GM12878 (cell line): ENCODE results near the gene TRIM56. TPM values are rescaled to one million over a fixed set of nuclear protein-coding genes. Genes with fewer than 3 reads are reported as not detected.

ENCODE experiments used
- ATAC-seq: fragments of 200-7000 bp; cut with Tn5 transposase; 3 replicates; pipeline ENCODE4 v1.9.1; 2020; ENCODE audit warnings: mild to moderate bottlenecking, moderate library complexity
- BruUV-seq: library from RNA; stranded (reverse); fragments of 400-500 nt; replicated peaks from 2 replicates; lab custom pipeline; 2021; lab: Mats Ljungman, UMichigan
- CTCF ChIA-PET: fragments of 300-600 bp; sonication (Branson Sonifier 250); formaldehyde crosslinking; extraction: SDS; loops from one replicate; lab custom pipeline; 2021; ENCODE audit warnings: inconsistent platforms; lab: Yijun Ruan, JAX
- POLR2A ChIA-PET: fragments of 350-600 bp; formaldehyde crosslinking; extraction: SDS; loops from one replicate; lab custom pipeline; 2021; ENCODE audit warnings: inconsistent platforms; lab: Charles Lee
- RAD21 ChIA-PET: fragments of 300-600 bp; sonication (Branson Sonifier 250); formaldehyde crosslinking; loops from one replicate; lab custom pipeline; 2023; ENCODE audit warnings: antibody characterized with exemption; ENCODE audit not compliant: unreplicated experiment; lab: Charles Lee
- SMC1A ChIA-PET: fragments of 300-600 bp; sonication (Branson Sonifier 250); formaldehyde crosslinking; loops from one replicate; lab custom pipeline; 2023; ENCODE audit not compliant: unreplicated experiment, uncharacterized antibody; lab: Charles Lee
- DNase-seq: peaks from one replicate; pipeline ENCODE4 v3.0.0-alpha.2; 2011; ENCODE audit warnings: low read depth, low spot score
- FAIRE-seq: peaks from 3 replicates; lab custom pipeline; 2011; peaks lifted over from hg19 to GRCh38; lab: Jason Lieb, UNC
- H2AFZ ChIP-seq: 2 replicates; pipeline ENCODE4 v1.6.0; 2011; ENCODE audit warnings: low read depth, low read length, control low read depth; ENCODE audit not compliant: control insufficient read depth
- H3K27ac ChIP-seq: 2 replicates; pipeline ENCODE4 v1.5.1; 2011; ENCODE audit warnings: control low read depth; ENCODE audit not compliant: control insufficient read depth, insufficient read depth
- H3K27me3 ChIP-seq, 2 experiments: replicated peaks in 1 of 2; 2 replicates each; pipeline versions ENCODE4 v1.6.0 to v1.6.1; 2011; ENCODE audit warnings: low read length in 1 of 2; ENCODE audit not compliant: control insufficient read depth in 2 of 2, insufficient read depth in 2 of 2
- H3K36me3 ChIP-seq, 2 experiments: 2 replicates each; pipeline ENCODE4 v1.5.1; 2011; ENCODE audit warnings: low read length in 1 of 2; ENCODE audit not compliant: control insufficient read depth in 2 of 2, insufficient read depth in 2 of 2
- H3K4me1 ChIP-seq: 2 replicates; pipeline ENCODE4 v1.6.1; 2011; ENCODE audit warnings: mild to moderate bottlenecking, low read length, moderate library complexity, mixed read lengths; ENCODE audit not compliant: control insufficient read depth, insufficient read depth
- H3K4me2 ChIP-seq: 2 replicates; pipeline ENCODE4 v1.6.0; 2011; ENCODE audit warnings: control low read depth; ENCODE audit not compliant: control insufficient read depth, insufficient read depth
- H3K4me3 ChIP-seq: fragments of 200-600 bp; sonication (generic); 2 replicates; pipeline ENCODE4 v1.5.1; 2016
- H3K79me2 ChIP-seq: 2 replicates; pipeline ENCODE4 v1.6.0; 2011; ENCODE audit warnings: low read length; ENCODE audit not compliant: control insufficient read depth, insufficient read depth
- H3K9ac ChIP-seq: 2 replicates; pipeline ENCODE4 v1.8.0; 2011; ENCODE audit warnings: low read length, control low read depth, mixed read lengths; ENCODE audit not compliant: control insufficient read depth, insufficient read depth
- H3K9me3 ChIP-seq: replicated peaks from 3 replicates; pipeline ENCODE4 v1.5.1; 2011; ENCODE audit warnings: mild to moderate bottlenecking, low read length; ENCODE audit not compliant: control insufficient read depth, insufficient read depth
- H4K20me1 ChIP-seq: 2 replicates; pipeline ENCODE4 v1.6.0; 2011; ENCODE audit not compliant: control insufficient read depth, insufficient read depth
- ASH2L ChIP-seq: fragments of 300-600, 200-600 bp; sonication (generic); IDR thresholded peaks from 2 replicates; pipeline ENCODE4 v1.6.1; 2017; ENCODE audit warnings: low read depth, mild to moderate bottlenecking, borderline replicate concordance
- BHLHE40 ChIP-seq, 2 experiments: fragments of 450-650 bp in 1 of 2; IDR thresholded peaks; 2 replicates each; pipeline ENCODE4 v1.6.1; 2011 to 2017; ENCODE audit warnings: low read depth in 2 of 2, borderline replicate concordance in 1 of 2, improper control_type of control experiment in 1 of 2, low read length in 1 of 2, mild to moderate bottlenecking in 1 of 2
- CHD2 ChIP-seq: IDR thresholded peaks from 2 replicates; pipeline ENCODE4 v1.6.1; 2011; ENCODE audit warnings: low read depth, low read length, improper control_type of control experiment, borderline replicate concordance
- ESRRA ChIP-seq: IDR thresholded peaks from 2 replicates; pipeline ENCODE4 v1.6.1; 2012; ENCODE audit warnings: mild to moderate bottlenecking, low read length, improper control_type of control experiment
- HCFC1 ChIP-seq: fragments of 150-350 bp; IDR thresholded peaks from 2 replicates; pipeline ENCODE4 v1.6.1; 2014; ENCODE audit warnings: low read length
- HDAC2 ChIP-seq: fragments of 200-600 bp; sonication (generic); IDR thresholded peaks from 2 replicates; pipeline ENCODE4 v1.6.1; 2017
- MTA3 ChIP-seq: IDR thresholded peaks from 2 replicates; pipeline ENCODE4 v1.6.1; 2012; ENCODE audit warnings: low read length, inconsistent platforms, borderline replicate concordance
- PML ChIP-seq: IDR thresholded peaks from 2 replicates; pipeline ENCODE4 v1.6.1; 2012; ENCODE audit warnings: low read length, inconsistent platforms
- SP1 ChIP-seq: IDR thresholded peaks from one replicate; pipeline ENCODE4 v1.6.1; 2011; ENCODE audit warnings: low read depth, low read length
- SUZ12 ChIP-seq: fragments of 200-600 bp; sonication (generic); IDR thresholded peaks from one replicate; pipeline ENCODE4 v1.6.1; 2018; ENCODE audit warnings: antibody characterized with exemption, mild to moderate bottlenecking; ENCODE audit not compliant: unreplicated experiment
- TCF3 ChIP-seq: IDR thresholded peaks from 2 replicates; pipeline ENCODE4 v1.6.1; 2012; ENCODE audit warnings: low read depth, mild to moderate bottlenecking, low read length, borderline replicate concordance; ENCODE audit not compliant: insufficient read depth
- WGBS: methylation state at CpG from one replicate; pipeline ENCODE4 v1.1.6; 2016; ENCODE audit warnings: low lambda C conversion rate; ENCODE audit not compliant: insufficient replicate concordance, insufficient coverage; ENCODE audit errors: missing lambda C conversion rate; 5-methylcytosine and 5-hydroxymethylcytosine counted together
- in situ Hi-C: fragments of 300-500 bp; cut with MboI; formaldehyde crosslinking; loops from 9 replicates; pipeline ENCODE4 v1.14.3; 2018; ENCODE audit warnings: mixed read lengths
- intact Hi-C: fragments of 100-400 bp; cut with micrococcal nuclease; formaldehyde crosslinking; loops from one replicate; pipeline ENCODE4 v1.14.2; 2022; ENCODE audit not compliant: unreplicated experiment
- polyA plus RNA-seq, 11 experiments: library from polyadenylated mRNA; depleted of rRNA in 4 of 11; unstranded in 6 of 11; stranded (reverse) in 5 of 11; fragments of >200 nt; fragmentation: Nextera tagmentation in 4 of 11; fragmentation: Illumina TruSeq in 1 of 11; extraction: Ambion mirVana in 4 of 11; extraction: Trizol in 1 of 11; gene quantifications; 1 replicate in 1 of 11; 2 replicates in 10 of 11; pipeline versions ENCODE4 v1.2.1 to v1.2.3, GENCODE V29; 2011 to 2016; ENCODE audit warnings: inconsistent platforms in 2 of 11, missing spikeins in 2 of 11, low read depth in 1 of 11
- total RNA-seq, 4 experiments: library from RNA; depleted of rRNA in 3 of 4; stranded (reverse); fragments of >200 nt in 3 of 4; fragmentation: Illumina TruSeq in 1 of 4; extraction: Trizol in 1 of 4; gene quantifications; 2 replicates each; pipeline versions ENCODE4 v1.2.1 to v1.2.3, GENCODE V29; 2013 to 2021
- TF ChIP-seq, protein P1 (sequence below): fragments of 450-650 bp; conservative IDR thresholded peaks from 2 replicates; pipeline ENCODE4 v1.6.1; 2017; ENCODE audit warnings: mild to moderate bottlenecking, moderate library complexity
- TF ChIP-seq, protein P2 (sequence below), 3 experiments: IDR thresholded peaks in 2 of 3; conservative IDR thresholded peaks in 1 of 3; 2 replicates each; pipeline ENCODE4 v1.5.1; 2011; ENCODE audit warnings: low read depth in 3 of 3, low read length in 3 of 3, mild to moderate bottlenecking in 3 of 3, control low read depth in 2 of 3, moderate library complexity in 2 of 3, inconsistent platforms in 1 of 3, mixed read lengths in 1 of 3; ENCODE audit not compliant: control insufficient read depth in 2 of 3, insufficient read depth in 1 of 3; ENCODE audit errors: extremely low read depth in 1 of 3
- TF ChIP-seq, protein P3 (sequence below): IDR thresholded peaks from 2 replicates; pipeline ENCODE4 v1.6.1; 2011; ENCODE audit warnings: borderline replicate concordance, low read depth, mild to moderate bottlenecking, moderate library complexity, low read length; ENCODE audit not compliant: insufficient read depth, poor library complexity, severe bottlenecking
- TF ChIP-seq, protein P4 (sequence below): fragments of 450-650 bp; formaldehyde crosslinking; IDR thresholded peaks from 2 replicates; pipeline ENCODE4 v1.4.0; 2020; ENCODE audit warnings: mild to moderate bottlenecking, moderate library complexity

TRIM56 gene
- total and polyA plus RNA-seq, 10 of the 15 experiments (the other 5 are each of a cell fraction or from before 2014, with no cell fraction given), result 3.2 to 37.5 (median 11.8) TPM

DNA sequence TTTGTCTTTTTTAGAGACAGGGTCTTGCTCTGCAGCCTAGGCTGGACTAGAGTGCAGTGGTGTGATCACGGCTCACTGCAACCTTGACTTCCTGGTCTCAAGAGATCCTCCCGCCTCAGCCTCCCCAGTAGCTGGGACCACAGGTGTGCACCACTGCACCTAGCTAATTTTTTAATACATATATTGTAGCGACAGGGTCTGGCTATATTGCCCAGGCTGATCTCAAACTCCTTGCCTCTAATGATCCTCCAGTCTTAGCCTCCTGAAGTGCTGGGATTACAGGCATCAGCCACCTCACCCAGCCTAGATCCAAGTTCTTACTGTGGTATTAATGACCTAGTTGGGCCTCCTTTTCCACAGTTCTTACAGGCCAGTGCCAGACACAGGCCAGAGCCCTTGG lies 29.9 kb downstream of the TRIM56 start:
- Histone ChIP-seq H3K9ac (no peak overlapping the region), H3K79me2 (no peaks in the 10 kb centered on the region), H3K4me1 (no peaks in the 10 kb centered on the region), H3K27me3 (no peaks in the 10 kb centered on the region), H3K4me2 (no peak overlapping the region), H3K27ac (no peak overlapping the region), H3K9me3 (no peaks in the 10 kb centered on the region), H2AFZ (no peak overlapping the region), H3K4me3 (no peak overlapping the region), H4K20me1 (no peaks in the 10 kb centered on the region), H3K36me3 (no peaks in the 10 kb centered on the region)
- DNase-seq (no peak), ATAC-seq (no peak), FAIRE-seq (no peak)
- intact Hi-C loops (no loop called here), in situ Hi-C loops (no loop called here)
- no TSS peak for BruUV-seq
- ChIA-PET RAD21 (no interaction called here), CTCF (no interaction called here), POLR2A (no interaction called here), SMC1A (no interaction called here)
- WGBS, result 0% methylated on average over 3 of the region's 3 CpGs
- TF ChIP-seq ASH2L, result no peak
- TF ChIP-seq BHLHE40 (IDR thresholded peaks at IDR 0.05; ENCODE audit: borderline replicate concordance in 1 of 2, low read depth in 2 of 2, low read length in 1 of 2), result no peak
- TF ChIP-seq, protein P1, sequence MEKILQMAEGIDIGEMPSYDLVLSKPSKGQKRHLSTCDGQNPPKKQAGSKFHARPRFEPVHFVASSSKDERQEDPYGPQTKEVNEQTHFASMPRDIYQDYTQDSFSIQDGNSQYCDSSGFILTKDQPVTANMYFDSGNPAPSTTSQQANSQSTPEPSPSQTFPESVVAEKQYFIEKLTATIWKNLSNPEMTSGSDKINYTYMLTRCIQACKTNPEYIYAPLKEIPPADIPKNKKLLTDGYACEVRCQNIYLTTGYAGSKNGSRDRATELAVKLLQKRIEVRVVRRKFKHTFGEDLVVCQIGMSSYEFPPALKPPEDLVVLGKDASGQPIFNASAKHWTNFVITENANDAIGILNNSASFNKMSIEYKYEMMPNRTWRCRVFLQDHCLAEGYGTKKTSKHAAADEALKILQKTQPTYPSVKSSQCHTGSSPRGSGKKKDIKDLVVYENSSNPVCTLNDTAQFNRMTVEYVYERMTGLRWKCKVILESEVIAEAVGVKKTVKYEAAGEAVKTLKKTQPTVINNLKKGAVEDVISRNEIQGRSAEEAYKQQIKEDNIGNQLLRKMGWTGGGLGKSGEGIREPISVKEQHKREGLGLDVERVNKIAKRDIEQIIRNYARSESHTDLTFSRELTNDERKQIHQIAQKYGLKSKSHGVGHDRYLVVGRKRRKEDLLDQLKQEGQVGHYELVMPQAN, result no peak
- no peak for TF ChIP-seq HCFC1
- TF ChIP-seq, protein P2, sequence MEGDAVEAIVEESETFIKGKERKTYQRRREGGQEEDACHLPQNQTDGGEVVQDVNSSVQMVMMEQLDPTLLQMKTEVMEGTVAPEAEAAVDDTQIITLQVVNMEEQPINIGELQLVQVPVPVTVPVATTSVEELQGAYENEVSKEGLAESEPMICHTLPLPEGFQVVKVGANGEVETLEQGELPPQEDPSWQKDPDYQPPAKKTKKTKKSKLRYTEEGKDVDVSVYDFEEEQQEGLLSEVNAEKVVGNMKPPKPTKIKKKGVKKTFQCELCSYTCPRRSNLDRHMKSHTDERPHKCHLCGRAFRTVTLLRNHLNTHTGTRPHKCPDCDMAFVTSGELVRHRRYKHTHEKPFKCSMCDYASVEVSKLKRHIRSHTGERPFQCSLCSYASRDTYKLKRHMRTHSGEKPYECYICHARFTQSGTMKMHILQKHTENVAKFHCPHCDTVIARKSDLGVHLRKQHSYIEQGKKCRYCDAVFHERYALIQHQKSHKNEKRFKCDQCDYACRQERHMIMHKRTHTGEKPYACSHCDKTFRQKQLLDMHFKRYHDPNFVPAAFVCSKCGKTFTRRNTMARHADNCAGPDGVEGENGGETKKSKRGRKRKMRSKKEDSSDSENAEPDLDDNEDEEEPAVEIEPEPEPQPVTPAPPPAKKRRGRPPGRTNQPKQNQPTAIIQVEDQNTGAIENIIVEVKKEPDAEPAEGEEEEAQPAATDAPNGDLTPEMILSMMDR (IDR thresholded peaks at IDR 0.05 in 2 of 3, conservative IDR thresholded peaks at IDR 0.05 in 1 of 3; ENCODE audit: control insufficient read depth in 2 of 3, extremely low read depth in 1 of 3, insufficient read depth in 1 of 3, low read depth in 3 of 3, low read length in 3 of 3), result no peak
- no peak for TF ChIP-seq SP1
- TF ChIP-seq, protein P3, sequence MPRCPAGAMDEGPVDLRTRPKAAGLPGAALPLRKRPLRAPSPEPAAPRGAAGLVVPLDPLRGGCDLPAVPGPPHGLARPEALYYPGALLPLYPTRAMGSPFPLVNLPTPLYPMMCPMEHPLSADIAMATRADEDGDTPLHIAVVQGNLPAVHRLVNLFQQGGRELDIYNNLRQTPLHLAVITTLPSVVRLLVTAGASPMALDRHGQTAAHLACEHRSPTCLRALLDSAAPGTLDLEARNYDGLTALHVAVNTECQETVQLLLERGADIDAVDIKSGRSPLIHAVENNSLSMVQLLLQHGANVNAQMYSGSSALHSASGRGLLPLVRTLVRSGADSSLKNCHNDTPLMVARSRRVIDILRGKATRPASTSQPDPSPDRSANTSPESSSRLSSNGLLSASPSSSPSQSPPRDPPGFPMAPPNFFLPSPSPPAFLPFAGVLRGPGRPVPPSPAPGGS, result no peak
- TF ChIP-seq, protein P4, sequence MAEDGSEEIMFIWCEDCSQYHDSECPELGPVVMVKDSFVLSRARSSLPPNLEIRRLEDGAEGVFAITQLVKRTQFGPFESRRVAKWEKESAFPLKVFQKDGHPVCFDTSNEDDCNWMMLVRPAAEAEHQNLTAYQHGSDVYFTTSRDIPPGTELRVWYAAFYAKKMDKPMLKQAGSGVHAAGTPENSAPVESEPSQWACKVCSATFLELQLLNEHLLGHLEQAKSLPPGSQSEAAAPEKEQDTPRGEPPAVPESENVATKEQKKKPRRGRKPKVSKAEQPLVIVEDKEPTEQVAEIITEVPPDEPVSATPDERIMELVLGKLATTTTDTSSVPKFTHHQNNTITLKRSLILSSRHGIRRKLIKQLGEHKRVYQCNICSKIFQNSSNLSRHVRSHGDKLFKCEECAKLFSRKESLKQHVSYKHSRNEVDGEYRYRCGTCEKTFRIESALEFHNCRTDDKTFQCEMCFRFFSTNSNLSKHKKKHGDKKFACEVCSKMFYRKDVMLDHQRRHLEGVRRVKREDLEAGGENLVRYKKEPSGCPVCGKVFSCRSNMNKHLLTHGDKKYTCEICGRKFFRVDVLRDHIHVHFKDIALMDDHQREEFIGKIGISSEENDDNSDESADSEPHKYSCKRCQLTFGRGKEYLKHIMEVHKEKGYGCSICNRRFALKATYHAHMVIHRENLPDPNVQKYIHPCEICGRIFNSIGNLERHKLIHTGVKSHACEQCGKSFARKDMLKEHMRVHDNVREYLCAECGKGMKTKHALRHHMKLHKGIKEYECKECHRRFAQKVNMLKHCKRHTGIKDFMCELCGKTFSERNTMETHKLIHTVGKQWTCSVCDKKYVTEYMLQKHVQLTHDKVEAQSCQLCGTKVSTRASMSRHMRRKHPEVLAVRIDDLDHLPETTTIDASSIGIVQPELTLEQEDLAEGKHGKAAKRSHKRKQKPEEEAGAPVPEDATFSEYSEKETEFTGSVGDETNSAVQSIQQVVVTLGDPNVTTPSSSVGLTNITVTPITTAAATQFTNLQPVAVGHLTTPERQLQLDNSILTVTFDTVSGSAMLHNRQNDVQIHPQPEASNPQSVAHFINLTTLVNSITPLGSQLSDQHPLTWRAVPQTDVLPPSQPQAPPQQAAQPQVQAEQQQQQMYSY (CRISPR knock-in tag), result no peak
- no peak for TF ChIP-seq ESRRA
- no peak for TF ChIP-seq MTA3
- TF ChIP-seq CHD2, result no peak
- TF ChIP-seq SUZ12, result no peak
- TF ChIP-seq HDAC2, result no peak
- TF ChIP-seq PML, result no peak
- TF ChIP-seq TCF3, result no peak
